NCI-H187 treated with DMSO at 0.1 percent for 48 hours (cell line): ENCODE measurements around the gene ZBTB16.

Source experiments
- DNase-seq: peaks from one replicate; lab custom pipeline; 2025; lab: John Stamatoyannopoulos, UW

ZBTB16 gene

DNA sequence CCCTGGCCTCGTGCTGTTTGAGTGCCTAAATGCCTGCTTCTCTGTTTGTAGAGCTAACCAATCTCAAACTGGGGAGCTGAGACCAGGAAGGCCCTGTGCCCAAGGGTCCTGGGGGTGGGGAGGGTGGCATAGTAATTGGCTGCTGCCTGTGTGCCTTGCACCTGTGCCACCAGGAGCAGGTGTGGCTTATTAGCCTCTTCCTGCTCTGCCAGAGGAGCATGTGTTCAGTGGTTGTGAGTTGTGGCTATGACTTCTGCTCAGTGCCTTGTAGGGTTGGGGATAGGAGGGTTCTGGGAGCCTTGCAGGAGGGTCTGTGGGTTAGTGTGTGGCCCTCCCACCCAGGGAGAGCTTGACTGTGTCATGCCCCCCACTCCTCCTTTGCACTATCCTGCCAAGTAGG, 109.2 kb downstream of the ZBTB16 start:
- no peak for DNase-seq

DNA sequence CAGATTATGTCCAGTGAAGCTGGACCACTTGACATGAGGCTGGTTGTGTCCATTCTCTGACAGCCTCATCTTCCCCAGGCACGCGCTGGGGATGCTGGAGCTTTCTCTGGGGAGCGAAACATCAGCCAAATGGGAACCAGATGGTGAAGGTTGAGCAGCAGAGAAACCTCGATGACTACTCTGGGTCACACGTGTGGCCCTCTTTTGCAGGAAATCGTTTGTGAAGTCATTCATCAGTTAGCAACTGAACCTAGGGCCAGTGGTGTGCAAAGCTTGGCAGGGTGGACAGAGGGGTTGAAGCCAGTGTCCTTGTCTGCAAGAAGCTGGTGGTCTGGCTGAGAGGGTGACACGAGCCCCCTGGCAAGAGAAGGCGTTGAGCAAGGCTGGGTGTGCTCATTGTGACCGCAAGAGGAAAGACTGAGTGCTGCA, 109.8 kb downstream of the ZBTB16 start:
- no peak for DNase-seq

DNA sequence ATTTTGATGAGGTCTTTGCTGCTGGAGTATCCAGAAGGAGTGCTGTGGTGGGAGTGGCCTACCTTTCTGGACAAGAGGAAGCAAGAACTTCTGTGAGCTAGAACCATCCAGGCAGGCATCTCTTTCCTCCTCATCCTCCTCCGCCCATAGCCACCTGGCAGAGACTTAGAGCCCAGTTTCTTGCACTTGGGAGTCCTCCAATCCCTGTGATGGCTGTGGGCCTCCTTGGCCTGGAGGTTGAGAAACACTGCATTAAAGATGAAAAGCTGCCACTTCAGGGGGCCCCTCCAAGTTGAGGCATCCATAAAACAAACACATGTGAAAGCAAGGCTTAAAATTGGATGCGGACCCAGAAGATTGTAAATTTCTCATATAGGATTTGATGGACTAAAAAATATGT, 110.3 kb downstream of the ZBTB16 start:
- DNase-seq, result no peak

DNA sequence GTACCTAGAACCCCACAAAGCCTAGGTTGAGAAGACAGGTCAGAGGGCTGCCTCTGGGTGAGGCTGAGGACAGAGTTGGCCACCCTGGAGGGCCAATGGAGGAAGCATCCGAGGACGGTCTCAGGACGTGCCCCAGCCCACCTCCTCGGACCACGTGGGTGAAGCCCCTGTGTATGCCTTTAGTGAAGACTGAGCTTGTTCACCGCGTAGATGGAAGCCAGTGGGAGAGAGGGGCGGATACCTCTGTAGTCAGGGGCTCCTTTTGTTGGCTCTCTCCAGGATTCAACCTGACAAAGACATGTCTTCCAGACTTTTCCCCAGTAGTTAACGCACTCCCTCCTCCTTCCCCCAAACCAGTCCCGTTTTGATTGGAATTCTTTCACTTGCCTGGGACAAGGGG, 110.7 kb downstream of the ZBTB16 start:
- DNase-seq, result no peak

DNA sequence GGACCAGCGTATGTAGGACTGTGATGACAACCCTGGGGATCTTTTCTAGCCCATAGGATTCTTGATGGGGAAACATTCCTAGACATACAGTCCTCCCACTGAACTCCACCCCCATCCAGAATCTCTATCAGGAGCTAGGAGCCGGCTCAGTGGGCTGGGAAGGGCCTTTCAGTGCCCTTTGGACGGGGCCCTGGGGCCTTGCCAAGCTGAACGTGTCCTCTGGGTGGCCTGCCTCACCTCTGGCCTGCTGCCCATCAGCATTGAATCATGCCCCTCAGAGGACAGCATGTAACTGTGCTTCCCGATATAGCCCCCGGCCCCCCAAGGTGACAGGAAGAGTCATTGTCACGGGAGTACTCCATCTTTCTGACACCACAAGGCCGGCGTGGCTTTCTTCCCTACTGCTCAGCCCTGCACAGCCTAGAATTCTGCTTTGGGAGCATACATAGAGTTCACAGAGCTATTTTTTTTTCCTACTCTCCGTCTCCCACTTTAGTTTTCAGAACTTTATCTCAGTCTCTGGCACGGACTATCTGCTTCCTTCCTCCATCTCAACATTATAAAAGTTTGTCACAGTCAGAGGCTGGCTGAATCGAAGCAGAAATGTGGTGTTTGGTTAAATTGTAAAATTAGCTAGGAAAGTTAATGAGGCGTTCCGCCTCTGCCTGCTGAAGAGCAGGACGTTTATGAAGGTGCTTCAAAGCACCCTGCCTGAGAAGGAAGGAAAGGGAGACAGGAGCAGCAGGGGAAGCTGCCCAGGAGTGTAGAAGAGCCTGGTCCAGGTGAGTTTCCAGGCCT, 111.9 kb downstream of the ZBTB16 start:
- DNase-seq, result no peak

DNA sequence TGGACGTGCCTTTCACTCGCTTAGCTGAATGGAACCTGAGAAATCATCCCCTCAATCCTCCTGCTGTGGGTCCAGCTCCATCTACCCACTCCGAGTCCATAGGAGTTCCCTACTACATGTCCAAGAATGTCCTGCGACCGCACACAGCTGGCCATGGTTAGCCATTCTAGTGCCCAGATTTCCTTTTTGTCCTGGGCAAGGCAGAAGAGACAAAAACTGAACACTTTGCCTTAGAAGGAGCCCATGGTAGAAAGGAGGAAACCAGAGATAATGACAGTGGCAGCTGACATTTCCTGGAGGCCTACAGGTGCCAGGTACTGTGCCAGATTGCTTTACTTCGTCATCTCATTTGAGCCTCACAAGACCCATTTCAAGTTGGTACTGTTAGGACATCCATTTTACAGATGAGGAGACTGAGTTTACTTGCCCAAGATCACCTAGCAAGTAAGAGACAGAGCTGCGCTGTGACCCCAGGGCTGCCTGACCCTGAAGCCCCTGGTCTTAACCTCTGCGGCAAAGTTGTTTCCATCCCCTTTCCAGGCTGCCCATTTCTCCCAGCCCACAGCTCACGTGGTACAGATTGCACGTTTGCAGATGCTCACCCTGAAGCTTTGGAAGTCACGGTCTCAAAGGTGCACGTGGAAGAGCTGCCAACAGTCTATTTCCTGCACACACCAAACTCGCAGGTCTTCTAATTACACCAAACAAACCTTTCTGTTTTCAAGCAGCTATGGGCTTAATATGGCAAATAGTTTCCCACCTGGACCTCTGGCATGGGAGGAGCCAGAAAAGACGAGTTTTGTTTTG, 112.7 kb downstream of the ZBTB16 start:
- no peak for DNase-seq

DNA sequence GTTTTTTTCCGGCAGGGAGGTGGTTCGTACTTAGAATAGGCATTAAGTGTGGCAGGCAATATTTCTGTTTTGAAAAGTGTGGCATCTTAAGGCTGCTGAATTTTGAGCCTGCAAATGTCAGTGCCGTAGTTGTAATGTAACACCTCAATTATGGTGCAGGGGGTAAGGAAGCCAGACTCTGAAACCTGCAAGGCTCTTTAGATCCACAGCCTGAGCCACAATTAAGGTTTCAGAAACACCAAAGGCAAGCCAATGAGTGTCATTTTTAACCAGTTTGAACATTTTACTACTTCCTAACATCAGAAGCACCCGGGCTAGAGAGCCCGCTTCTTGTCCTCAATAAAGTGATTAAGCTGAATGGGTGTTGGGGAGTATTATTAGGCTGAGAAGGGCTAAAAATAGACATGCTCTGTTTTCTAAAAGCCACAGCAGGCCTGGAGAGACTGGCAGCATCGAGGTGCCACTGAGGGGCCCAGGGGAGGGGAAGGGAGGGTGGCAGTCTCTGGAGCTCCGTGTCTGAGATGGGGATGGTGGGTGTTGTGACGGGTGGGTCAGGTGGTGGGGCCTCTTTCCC, 113.4 kb downstream of the ZBTB16 start:
- DNase-seq, result no peak

DNA sequence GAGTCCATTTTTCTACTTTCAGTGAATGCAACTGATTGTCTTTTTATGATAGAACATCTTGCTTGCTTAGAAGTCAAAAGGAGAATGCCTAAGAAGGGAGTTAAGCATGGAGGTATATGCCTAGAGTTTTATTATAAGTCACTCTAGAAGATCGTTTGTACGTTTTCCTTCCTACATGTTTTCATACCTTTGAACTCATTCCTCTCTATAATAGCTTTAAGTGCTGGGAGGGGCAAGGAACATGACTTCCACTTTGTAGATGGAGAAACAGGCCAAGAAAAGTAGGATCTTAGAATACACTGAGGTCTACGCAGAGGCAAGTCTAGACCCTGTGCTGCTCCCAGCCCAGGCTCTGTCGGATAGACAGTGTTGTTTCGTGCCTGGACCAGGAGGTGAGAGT, 114.3 kb downstream of the ZBTB16 start:
- DNase-seq, result no peak

DNA sequence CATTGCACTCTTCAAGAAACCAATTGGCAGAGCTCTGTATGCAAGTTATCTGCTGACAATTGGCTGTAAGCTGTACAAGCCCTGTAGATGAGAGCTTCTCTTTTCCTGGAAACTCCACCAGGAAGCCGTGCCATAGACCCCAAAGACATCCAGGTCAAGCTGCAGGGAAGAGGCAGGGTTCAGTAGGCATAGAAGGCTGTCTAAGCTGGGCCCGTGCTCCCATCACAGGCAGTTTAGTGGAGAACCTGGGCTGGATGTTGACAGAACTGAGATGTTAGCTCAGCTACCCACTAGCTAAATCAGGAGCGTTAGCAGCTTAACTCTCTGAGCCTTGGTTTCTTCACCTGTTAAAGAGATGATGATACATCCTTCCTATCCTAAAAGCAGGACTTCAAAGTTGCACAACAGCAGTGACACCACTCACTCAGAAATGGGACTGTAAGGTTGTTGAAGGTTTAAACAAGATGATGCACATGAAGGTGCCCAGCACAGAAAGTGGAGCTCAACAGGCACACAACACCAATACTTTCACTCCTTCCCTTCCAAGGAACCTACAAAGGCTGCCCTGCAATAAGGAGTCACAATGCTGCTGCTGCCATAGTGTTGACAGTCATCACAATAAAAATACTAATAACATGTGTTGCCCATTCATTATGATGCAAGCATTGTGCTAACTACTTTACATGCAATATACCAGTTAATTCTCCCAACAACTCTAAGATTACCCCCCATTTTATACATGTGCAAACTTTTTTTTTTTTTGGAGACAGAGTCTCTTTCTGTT, 115.4 kb downstream of the ZBTB16 start:
- DNase-seq, result no peak

DNA sequence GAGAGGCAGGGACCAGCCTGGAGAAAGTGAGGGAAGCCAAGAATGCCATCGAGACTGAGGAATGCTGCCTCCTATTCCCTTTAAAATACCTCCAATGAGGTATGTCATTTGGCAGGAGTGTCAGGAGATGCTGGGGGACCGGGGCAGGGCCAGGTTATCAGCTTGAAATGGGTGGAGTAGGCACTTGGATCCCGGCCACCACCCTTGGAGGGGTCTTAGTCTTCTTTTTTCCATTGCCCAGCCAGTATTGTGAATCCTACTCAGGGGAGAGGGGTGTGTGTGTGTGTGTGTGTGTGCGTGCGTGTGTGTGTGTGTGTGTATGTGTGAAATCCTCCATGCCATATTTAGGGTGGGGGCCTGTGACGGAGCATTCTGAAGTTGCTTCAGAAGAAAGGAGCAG, 116.2 kb downstream of the ZBTB16 start:
- no peak for DNase-seq

DNA sequence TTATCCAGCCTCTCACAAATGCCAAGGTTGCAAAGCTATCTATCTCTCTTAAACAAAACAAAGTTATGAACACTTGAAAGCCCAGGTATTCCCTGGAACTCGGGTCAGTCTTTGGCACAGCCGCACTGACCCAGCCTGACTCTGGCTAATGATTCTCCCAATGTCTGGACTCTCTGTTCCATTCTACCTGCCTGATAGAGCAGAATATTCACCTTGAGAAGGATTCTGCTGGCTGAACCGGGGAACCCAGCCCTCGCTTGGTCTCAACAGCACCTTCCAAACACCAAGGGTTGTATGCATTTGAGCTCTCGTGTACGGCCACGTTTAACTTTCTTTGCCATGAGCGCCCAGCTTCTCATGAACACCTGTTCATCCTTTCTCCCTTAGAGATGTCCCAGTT, 116.8 kb downstream of the ZBTB16 start:
- DNase-seq, result no peak

DNA sequence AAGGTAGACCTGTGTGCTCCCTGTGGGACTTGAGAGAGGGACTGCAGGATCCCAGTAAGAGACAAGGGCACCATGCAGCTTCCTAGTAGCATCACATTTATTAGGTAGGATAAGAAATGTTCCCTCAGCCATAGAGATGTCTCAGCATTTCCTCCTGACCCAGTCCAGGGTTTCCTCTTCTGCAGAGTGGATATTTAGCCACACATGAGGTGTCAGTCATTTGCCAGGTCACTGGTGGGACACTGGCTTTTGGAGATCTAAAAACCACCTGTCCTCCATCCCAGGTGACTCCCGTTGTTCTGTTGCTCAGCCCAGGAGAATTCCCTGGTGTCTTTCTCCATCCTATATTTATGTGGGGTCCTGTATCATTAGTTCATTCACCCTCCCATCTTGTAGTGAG, 119.1 kb downstream of the ZBTB16 start:
- no peak for DNase-seq

DNA sequence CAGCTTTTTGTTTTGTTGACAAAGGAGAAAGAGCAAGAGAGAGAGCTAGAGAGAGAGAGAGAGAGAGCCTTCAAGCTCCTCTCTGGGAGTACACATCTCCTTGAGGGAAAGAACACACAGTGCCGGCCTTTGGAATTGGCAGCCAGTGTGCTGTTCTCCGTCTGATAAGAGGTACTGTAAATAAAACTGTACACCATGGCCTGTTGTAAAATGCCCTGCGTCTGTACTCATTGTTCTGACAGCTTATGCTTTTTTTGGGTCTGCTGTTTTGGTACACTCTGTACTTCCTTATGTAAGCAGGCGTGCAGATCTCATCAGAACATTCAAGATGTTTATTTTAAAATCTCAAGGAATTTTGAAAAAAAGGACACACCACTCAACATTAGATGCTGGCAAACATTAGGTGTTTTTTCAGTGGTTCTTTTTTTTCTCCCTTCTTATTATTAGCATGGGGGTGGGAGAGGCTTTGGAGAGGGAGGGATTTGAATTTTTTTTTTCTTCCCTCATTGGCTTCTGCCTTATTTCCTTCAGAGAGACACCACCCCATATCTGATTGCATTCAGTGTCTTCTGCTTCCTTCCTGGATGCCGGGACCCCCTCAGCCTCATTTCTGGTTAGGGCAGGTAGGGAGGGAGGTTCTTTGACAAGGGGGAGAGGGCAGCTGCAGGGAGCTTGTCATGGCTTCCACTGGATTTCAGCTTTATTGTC, 119.9 kb downstream of the ZBTB16 start:
- DNase-seq, result no peak

DNA sequence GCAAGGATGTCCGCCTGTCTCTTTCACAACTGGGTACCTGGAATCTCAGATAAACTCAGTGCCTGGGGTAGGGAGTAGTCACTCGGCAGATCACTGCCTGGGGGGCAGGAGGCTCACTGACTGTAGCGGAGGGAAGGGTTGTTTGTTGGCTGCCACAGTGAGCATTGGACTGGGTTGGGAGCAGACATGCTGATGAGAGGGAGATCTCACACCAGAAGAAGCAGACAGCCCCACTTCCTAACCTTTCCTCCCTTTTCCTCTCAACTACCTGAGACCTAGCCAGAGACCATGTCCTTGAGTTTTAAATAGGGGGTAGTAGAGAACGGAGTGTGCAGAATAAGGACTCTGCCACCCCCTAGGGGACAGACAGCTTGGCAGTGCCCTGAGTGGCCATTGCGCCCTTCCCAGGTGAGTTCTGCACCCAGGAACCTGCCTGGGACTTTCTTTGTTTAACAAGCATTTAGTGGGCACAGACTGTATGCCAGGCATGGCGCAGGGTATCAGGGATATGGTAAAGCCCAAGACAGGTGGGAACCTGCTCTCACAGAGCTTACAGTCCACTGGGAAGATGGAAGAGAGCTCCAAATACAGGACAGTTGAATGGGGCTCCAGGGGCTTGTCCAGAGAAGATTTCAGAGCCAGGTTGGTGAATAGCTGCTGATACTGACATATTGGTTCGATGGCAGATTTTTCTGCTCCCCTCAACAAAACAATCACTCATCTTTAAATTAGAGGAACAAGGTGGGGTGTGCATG, 121.0 kb downstream of the ZBTB16 start:
- no peak for DNase-seq

DNA sequence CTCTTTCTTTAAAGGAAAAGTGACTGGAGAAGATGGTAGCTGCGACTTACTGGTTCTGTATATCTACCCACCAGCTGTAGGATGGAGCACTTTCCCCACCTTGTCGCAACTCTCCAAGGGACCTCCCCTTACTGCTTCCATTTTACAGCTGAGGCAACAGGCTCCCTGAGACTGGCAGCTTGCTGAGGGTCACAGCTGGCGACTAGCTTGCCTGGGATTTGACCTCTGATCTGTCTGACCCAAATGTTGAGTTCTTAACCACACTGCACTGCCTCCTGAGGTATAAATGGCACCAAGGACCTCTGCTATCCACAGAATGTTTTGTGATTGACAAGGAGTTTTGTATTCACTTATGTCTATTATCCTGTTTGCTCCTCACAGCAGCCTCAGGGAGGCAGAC, 121.7 kb downstream of the ZBTB16 start:
- DNase-seq, result no peak

DNA sequence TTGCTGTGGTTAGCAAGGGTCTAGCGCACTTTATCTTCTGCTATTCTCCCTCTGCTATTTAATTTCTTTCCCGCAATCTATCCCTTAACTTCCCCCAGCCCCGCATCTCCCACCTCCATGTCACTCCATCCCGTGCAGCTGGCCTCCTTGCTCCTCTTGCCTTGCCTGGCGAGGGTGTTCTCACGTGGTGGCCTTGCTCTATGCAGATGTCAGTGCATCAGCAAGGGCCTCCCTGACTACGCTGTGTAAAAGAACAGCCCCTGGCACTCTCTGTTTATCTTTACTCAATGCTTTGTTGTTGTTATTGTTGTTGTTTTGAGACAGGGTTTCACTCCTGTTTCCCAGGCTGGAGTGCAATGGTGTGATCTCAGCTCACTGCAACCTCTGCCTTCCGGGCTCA, 122.2 kb downstream of the ZBTB16 start:
- DNase-seq, result no peak

DNA sequence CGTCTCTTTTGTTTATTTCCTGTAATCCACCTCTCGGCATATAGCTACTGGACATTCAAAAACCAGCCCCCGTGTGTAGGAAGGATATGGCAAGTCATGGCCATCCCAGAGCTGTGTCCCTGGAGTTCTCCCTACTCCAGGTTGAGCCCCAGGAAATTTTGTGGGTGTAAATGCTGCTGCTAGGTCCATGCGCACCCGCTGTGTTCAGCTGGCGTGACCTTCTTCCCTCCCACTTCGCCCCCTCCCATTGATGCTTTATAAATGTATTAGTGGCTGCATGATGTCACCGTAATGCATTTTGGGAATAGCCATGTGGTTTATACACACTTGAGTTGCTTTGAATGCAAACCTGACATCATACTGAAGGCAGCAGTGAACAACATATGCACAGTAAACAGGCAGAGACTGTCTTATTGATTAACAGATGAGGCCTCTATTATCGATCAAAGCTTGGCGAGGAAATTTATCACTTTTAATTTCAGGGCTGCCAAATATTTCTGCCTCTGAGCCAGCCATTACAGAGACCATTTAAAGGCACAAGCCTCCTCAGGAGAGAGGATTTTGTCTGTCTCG, 123.0 kb downstream of the ZBTB16 start:
- no peak for DNase-seq

DNA sequence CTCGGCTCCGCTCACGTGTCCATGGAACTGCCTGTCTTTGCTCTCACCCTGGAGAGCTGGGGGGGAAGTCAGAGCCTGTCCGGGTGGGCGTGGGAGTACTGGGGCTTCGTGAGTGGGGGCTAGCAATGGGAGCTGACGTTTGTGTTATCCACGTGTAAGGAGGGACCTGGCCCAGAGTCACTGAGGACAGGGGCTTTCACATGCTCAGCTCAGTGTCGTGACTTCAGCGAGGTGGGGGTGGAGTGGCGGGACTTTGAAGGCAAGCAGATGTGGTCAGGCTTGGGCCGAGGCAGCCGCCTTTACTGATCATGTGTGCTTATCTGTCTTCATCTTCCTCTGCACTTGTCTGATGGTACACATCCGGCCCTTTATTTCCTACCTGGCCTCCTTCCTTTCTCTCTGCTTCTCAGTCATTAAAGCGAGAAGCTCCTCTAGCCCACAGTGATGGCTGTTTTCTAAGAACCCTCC, 123.6 kb downstream of the ZBTB16 start:
- DNase-seq, result no peak

DNA sequence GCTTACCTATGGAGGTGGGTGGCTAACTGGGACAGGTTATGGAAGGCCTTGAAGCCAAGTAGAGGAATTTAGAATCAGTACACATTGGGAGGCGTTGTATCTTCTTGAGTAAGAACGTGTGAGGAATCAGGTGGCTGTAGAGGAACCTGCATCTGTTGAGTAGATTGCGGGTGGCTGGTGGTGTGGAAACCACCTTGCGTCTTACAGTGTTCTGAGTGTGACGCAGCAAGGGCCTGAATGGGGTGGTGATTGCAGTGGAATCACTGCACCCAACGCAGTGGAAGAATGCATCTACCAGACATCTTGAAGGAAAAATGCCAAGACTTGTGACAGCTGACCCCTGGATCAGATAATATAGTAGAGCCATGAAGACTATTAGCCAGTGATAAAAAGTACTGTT, 125.9 kb downstream of the ZBTB16 start:
- no peak for DNase-seq

DNA sequence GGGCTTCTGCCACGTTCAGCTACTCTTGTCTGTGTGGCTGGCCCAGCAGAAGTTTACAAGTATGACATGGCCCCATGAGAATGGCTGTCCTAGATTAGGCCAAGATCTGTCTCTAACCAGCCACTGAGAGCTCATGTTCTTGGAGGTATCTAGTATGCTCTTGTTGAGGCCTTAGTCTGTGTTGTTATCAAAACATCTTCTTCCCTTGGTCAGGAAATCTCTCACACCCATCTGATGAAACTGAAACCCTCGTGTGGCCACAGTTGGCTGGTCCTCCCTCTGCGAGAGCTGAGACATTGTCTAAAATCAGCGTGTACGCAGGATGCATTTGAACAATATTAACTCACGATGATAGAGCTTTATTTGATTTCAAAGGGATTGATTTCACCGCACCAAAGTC, 127.7 kb downstream of the ZBTB16 start:
- DNase-seq, result no peak
